B cell (primary cell): ENCODE data around the gene CPNE1.

Experiments
- CTCF ChIP-seq: fragments of 200-600 bp; IDR thresholded peaks from one replicate; pipeline ENCODE4 v1.8.0; 2022; ENCODE audit warnings: antibody characterized with exemption, mild to moderate bottlenecking
- EZH2 ChIP-seq: IDR thresholded peaks from 2 replicates; pipeline ENCODE4 v1.6.1; 2012; ENCODE audit warnings: borderline replicate concordance, low read depth, mild to moderate bottlenecking, moderate library complexity, low read length; ENCODE audit not compliant: insufficient read depth, poor library complexity, severe bottlenecking

- TF ChIP-seq CTCF (no peak), EZH2 (no peak)
These were observed 47.1 kb downstream of the CPNE1 start for GRCh38 chr20:35617397-35618262.
